ENCODE results near the gene AMHR2.

Gene AMHR2

DNA sequence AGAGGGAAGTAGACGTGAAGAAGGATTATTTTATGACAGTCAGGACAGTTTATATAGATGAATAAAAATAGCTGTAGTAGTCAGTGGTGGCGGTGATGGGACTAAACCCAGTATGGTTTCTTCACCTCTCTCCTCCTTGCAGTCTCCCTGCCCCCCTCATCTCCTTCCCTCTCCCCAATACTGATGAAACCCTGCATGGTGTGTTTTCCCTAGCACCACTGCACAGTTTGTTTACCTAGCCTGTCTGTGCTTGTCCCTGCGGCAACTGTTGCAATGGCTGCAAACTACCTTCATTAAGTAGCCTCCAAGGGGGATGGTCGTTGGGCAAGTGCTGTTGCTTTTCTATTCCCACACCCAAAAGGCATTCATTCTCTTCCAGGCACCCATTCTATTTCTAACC is 43.0 kb downstream of the AMHR2 start:
- peak; percentile 90 for DNase-seq (ENCODE audit: low read depth)
- TF ChIP-seq, protein P1, sequence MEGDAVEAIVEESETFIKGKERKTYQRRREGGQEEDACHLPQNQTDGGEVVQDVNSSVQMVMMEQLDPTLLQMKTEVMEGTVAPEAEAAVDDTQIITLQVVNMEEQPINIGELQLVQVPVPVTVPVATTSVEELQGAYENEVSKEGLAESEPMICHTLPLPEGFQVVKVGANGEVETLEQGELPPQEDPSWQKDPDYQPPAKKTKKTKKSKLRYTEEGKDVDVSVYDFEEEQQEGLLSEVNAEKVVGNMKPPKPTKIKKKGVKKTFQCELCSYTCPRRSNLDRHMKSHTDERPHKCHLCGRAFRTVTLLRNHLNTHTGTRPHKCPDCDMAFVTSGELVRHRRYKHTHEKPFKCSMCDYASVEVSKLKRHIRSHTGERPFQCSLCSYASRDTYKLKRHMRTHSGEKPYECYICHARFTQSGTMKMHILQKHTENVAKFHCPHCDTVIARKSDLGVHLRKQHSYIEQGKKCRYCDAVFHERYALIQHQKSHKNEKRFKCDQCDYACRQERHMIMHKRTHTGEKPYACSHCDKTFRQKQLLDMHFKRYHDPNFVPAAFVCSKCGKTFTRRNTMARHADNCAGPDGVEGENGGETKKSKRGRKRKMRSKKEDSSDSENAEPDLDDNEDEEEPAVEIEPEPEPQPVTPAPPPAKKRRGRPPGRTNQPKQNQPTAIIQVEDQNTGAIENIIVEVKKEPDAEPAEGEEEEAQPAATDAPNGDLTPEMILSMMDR (IDR thresholded peaks at IDR 0.05; ENCODE audit: insufficient read depth, low read depth, low read length, missing control alignments), result no peak
- no peak overlapping the region for H3K4me3 ChIP-seq (ENCODE audit: low read length)

- no peak overlapping the region for H3K4me3 ChIP-seq (ENCODE audit: low read length)
- TF ChIP-seq, protein P1 (IDR thresholded peaks at IDR 0.05; ENCODE audit: insufficient read depth, low read depth, low read length, missing control alignments), result no peak
- no peak for DNase-seq (ENCODE audit: low read depth)
These were observed 43.4 kb downstream of the AMHR2 start for GRCh38 chr12:53467082-53467481.

- no peak for DNase-seq (ENCODE audit: low read depth)
- TF ChIP-seq, protein P1 (IDR thresholded peaks at IDR 0.05; ENCODE audit: insufficient read depth, low read depth, low read length, missing control alignments), result no peak
These were observed 44.2 kb downstream of the AMHR2 start for GRCh38 chr12:53467880-53468279.

DNA sequence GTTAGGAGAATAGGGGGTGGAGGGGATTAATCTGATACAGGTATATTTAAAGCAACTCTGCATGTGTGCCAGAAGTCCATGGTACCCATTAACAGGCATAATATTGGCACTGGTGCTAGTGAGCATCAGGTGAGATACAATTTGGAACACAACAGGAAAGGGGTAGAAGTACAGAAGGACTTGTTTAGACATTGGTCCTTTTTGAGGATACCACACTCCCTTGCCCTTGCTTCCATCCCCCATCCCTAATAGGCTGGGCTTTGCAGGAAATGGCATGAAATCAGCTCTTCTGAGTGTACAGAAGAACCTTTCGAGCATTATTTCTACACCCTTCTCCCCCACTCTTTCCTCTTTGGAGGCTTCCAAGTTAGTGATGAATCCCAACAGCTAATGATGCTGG is 44.6 kb downstream of the AMHR2 start:
- H3K4me3 ChIP-seq (ENCODE audit: low read length), result no peak overlapping the region
- TF ChIP-seq, protein P1 (IDR thresholded peaks at IDR 0.05; ENCODE audit: insufficient read depth, low read depth, low read length, missing control alignments), result no peak
- no peak for DNase-seq (ENCODE audit: low read depth)

More at GRCh38 chr12:53467880-53468279, 44.2 kb downstream of the AMHR2 start:
- H3K4me3 ChIP-seq (ENCODE audit: low read length), result no peak overlapping the region

DNA sequence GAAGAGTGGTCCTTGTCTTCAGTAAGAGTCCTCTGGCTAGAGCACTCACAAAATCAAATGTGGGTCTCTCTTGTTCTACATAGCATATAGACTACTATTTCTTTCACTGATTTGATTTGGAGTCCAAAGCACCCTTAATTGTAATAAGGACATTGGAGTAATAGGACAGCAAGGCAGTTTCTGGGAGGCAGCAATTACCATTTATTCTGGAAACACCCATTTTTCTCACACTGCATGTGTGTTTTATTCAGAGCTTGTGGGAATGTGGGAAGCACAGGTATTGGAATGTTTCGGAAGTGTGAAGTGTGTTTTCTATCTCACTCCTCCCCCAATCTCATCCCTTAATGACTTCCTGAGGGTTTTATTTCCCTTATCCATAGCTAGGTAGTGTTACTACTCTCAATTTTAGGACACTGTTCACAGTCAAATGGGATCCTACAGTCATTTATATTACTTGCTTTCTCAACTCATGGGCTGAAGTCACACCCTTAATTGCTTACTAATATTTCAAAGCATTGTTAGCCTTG is 48.5 kb downstream of the AMHR2 start:
- DNase-seq (ENCODE audit: low read depth), result no peak
- H3K4me3 ChIP-seq (ENCODE audit: low read length), result no peak overlapping the region
- TF ChIP-seq, protein P1 (IDR thresholded peaks at IDR 0.05; ENCODE audit: insufficient read depth, low read depth, low read length, missing control alignments), result no peak

DNA sequence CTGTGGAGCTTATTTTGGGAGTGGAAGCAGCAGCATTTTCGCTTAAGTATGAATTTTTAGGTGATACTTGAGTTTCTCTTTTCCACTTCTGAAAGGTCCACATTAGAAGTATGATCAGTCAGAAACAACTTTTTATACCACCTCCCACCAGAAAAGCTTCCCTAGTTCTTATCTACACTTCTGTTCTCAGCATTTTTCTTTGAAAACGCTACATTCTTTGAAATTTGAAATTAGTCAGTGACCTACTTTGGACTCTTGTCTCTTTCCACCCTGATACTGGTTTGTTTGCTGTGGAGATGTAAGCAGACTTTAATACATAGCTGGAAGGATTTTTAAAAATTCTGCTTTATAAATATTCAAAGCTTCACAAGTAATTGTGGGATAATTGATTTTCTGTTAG is 50.4 kb downstream of the AMHR2 start:
- DNase-seq (ENCODE audit: low read depth), result no peak
- H3K4me3 ChIP-seq (ENCODE audit: low read length), result no peak overlapping the region
- TF ChIP-seq, protein P1 (IDR thresholded peaks at IDR 0.05; ENCODE audit: insufficient read depth, low read depth, low read length, missing control alignments), result no peak

DNA sequence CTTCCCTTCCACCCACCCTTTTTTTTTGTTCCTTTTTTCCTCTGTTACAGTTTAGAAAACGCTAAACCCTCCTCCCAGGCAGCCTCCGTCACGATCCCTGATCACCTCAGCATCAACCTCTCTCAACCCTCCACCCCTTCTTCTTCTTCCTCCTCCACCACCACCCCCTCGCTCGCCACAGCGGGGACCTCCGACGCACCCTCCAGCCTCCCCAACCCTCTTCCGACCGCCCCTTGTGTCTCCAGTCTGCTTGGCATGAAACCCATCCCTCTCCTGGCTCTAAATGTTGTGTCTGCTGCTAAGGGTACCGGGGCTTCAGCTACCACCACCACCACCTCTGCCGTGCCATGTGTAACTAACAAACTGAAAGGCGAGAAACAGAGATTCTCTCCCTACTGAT is 51.2 kb downstream of the AMHR2 start:
- DNase-seq (ENCODE audit: low read depth), result no peak
- TF ChIP-seq, protein P1 (IDR thresholded peaks at IDR 0.05; ENCODE audit: insufficient read depth, low read depth, low read length, missing control alignments), result no peak
- no peak overlapping the region for H3K4me3 ChIP-seq (ENCODE audit: low read length)
